Esophagus muscularis mucosa (tissue), 3 donors: ENCODE results near the gene SRMS.

Experiments used
- CTCF ChIP-seq, 3 experiments: fragments of 200-600 bp in 2 of 3; fragments of 450-650 bp in 1 of 3; sonication (generic) in 2 of 3; IDR thresholded peaks; one replicate each; pipeline ENCODE4 v1.5.1; 2017 to 2019; ENCODE audit warnings: antibody characterized with exemption in 3 of 3, mild to moderate bottlenecking in 2 of 3, moderate library complexity in 1 of 3
- POLR2A ChIP-seq: fragments of 450-650 bp; IDR thresholded peaks from one replicate; pipeline ENCODE4 v1.6.1; 2017; ENCODE audit warnings: antibody characterized with exemption, moderate library complexity, mild to moderate bottlenecking, low read depth

- no peak for TF ChIP-seq CTCF (IDR thresholded peaks at IDR 0.05)
- TF ChIP-seq POLR2A, result no peak
Observed at GRCh38 chr20:63539092-63539430, 8.5 kb downstream of the SRMS start.
